RWPE1 (cell line): Measurements from ENCODE around the gene MXRA8.
A peak's percentile ranks its signal among the peaks of the same experiment; 100 is the strongest.

Source experiments
- CTCF ChIA-PET: fragments of 350-600 bp; sonication (Branson Sonifier 250); formaldehyde crosslinking; extraction: SDS; loops from one replicate; lab custom pipeline; 2021; lab: Yijun Ruan, JAX
- POLR2A ChIA-PET: fragments of 400-600 bp; formaldehyde crosslinking; extraction: SDS; loops from one replicate; lab custom pipeline; 2020; ENCODE audit warnings: antibody characterized with exemption; ENCODE audit not compliant: low non-redundant PET; lab: Yijun Ruan, JAX
- DNase-seq: peaks from one replicate; pipeline ENCODE4 v3.0.0; 2012; ENCODE audit warnings: low spot score
- H3K27ac ChIP-seq: fragments of 450-650 bp; 2 replicates; pipeline ENCODE4 v1.5.1; 2017
- CTCF ChIP-seq: fragments of 450-650 bp; conservative IDR thresholded peaks from 2 replicates; pipeline ENCODE4 v1.5.1; 2017; ENCODE audit warnings: low read depth, mild to moderate bottlenecking

Gene MXRA8

GRCh38 chr1:1349256-1350012 is 8.9 kb downstream of the MXRA8 start, which contains the start of gene DVL1:
DVL1 (minus strand) TSS chr1:1349418; CDS start chr1:1349065, 353 bp downstream.
- DNase-seq = peak; percentile 68
- POLR2A ChIA-PET = no interaction called here
- CTCF ChIA-PET = interaction anchor here (0.6 kb wide), 2 partner anchors 50 to 64 kb away, joined by 3 to 4 read pairs; no protein-coding TSS in a partner anchor
- TF ChIP-seq CTCF = peak; percentile 65
- peak within 1 kb of the TSS; percentile 98 for H3K27ac ChIP-seq

- DNase-seq = no peak
- ChIA-PET POLR2A (interaction anchor here (1.1 kb wide), 1 partner anchor 39 kb away, joined by 3 read pairs; no protein-coding TSS in a partner anchor), CTCF (interaction anchor here (0.6 to 1.4 kb wide), 8 partner anchors 18 to 282 kb away, joined by 3 to 6 read pairs (median 3); partner anchors contain the start of gene AURKAIP1)
- H3K27ac ChIP-seq = peak overlapping the region; percentile 98
- no peak for TF ChIP-seq CTCF
Observed at GRCh38 chr1:1348420-1349255, 9.7 kb downstream of the MXRA8 start.

- CTCF ChIA-PET = interaction anchor here (0.6 to 1.4 kb wide), 6 partner anchors 17 to 281 kb away, joined by 3 to 6 read pairs (median 3); partner anchors contain the start of gene AURKAIP1
- DNase-seq = no peak
- no peak for TF ChIP-seq CTCF
- POLR2A ChIA-PET = interaction anchor here (0.8 to 1.1 kb wide), 2 partner anchors 28 to 39 kb away, joined by 3 to 4 read pairs; partner anchors contain the start of gene AURKAIP1
- H3K27ac ChIP-seq = peak overlapping the region; percentile 98
Observed at GRCh38 chr1:1347663-1348419, 10.5 kb downstream of the MXRA8 start.

- ChIA-PET CTCF (no interaction called here), POLR2A (interaction anchor here (0.8 kb wide), 1 partner anchor 28 kb away, joined by 4 read pairs; the partner anchor contains the start of gene AURKAIP1)
- DNase-seq = no peak
- no peak for TF ChIP-seq CTCF
- peak overlapping the region; percentile 98 for H3K27ac ChIP-seq
Observed at GRCh38 chr1:1347026-1347595, 11.2 kb downstream of the MXRA8 start.

- H3K27ac ChIP-seq = peak overlapping the region; percentile 98
- ChIA-PET POLR2A (no interaction called here), CTCF (interaction anchor here (0.7 kb wide), 1 partner anchor 35 kb away, joined by 3 read pairs; no protein-coding TSS in a partner anchor)
- no peak for DNase-seq
- no peak for TF ChIP-seq CTCF
Observed at GRCh38 chr1:1346501-1346890, 11.9 kb downstream of the MXRA8 start.
